ENCODE results near the gene ATP2C1. TPM values are rescaled to one million over a fixed set of nuclear protein-coding genes. Genes with fewer than 3 reads are reported as not detected.

The ATP2C1 gene
- total and polyA plus RNA-seq, 2 of the 13 experiments (the other 11 are each of a cell fraction or from before 2014, with no cell fraction given), result 32.4 to 37.6 TPM

- TF ChIP-seq KDM5B (CRISPR knock-in tag; IDR thresholded peaks at IDR 0.05; ENCODE audit: borderline replicate concordance), result peak; percentile 65; the same call in 1 of the 2 replicates
- TF ChIP-seq ZKSCAN5 (CRISPR knock-in tag; IDR thresholded peaks at IDR 0.05), result no peak
- TF ChIP-seq ZBTB7B (CRISPR knock-in tag; IDR thresholded peaks at IDR 0.05), result no peak
- no peak for TF ChIP-seq FOXO4 (CRISPR knock-in tag; conservative IDR thresholded peaks at IDR 0.05)
- no peak for TF ChIP-seq ATF5 (CRISPR knock-in tag; IDR thresholded peaks at IDR 0.05; ENCODE audit: low read depth)
- peak; percentile 47; the same call in 1 of the 2 replicates for TF ChIP-seq TARDBP (CRISPR knock-in tag; IDR thresholded peaks at IDR 0.05)
- TF ChIP-seq ZNF124 (CRISPR knock-in tag; IDR thresholded peaks at IDR 0.05), result 0 out of 2 replicates have a peak, but pooled peaks have one; percentile 36
- no peak for TF ChIP-seq ATAD3A (CRISPR knock-in tag; IDR thresholded peaks at IDR 0.05)
- TF ChIP-seq BORCS8-MEF2B (CRISPR knock-in tag; IDR thresholded peaks at IDR 0.05), result peak; percentile 77
- peak; percentile 64; the same call in 1 of the 2 replicates for TF ChIP-seq BCL3 (CRISPR knock-in tag; IDR thresholded peaks at IDR 0.05)
- TF ChIP-seq ZNF12 (CRISPR knock-in tag; IDR thresholded peaks at IDR 0.05), result no peak
- no peak for TF ChIP-seq MED8 (CRISPR knock-in tag; IDR thresholded peaks at IDR 0.05; ENCODE audit: insufficient replicate concordance)
- 0 out of 2 replicates have a peak, but pooled peaks have one; percentile 42 for TF ChIP-seq ZNF292 (CRISPR knock-in tag; IDR thresholded peaks at IDR 0.05; ENCODE audit: borderline replicate concordance, low read depth)
- 0 out of 2 replicates have a peak, but pooled peaks have one; percentile 17 for TF ChIP-seq ISL2 (CRISPR knock-in tag; IDR thresholded peaks at IDR 0.05)
- TF ChIP-seq ZNF530 (CRISPR knock-in tag; IDR thresholded peaks at IDR 0.05; ENCODE audit: low read depth), result no peak
- TF ChIP-seq SOX5 (CRISPR knock-in tag; IDR thresholded peaks at IDR 0.05; ENCODE audit: borderline replicate concordance), result peak; percentile 19
- TF ChIP-seq ZNF207 (IDR thresholded peaks at IDR 0.05; ENCODE audit: borderline replicate concordance), result no peak
- no peak for TF ChIP-seq ZNF775 (CRISPR knock-in tag; IDR thresholded peaks at IDR 0.05; ENCODE audit: borderline replicate concordance)
- peak; percentile 75 for TF ChIP-seq CBFB (CRISPR knock-in tag; IDR thresholded peaks at IDR 0.05)
- 0 out of 2 replicates have a peak, but pooled peaks have one; percentile 3 for TF ChIP-seq CEBPG (CRISPR knock-in tag; IDR thresholded peaks at IDR 0.05)
- TF ChIP-seq ZNF276 (CRISPR knock-in tag; IDR thresholded peaks at IDR 0.05; ENCODE audit: low read depth), result peak; percentile 92; the same call in 1 of the 2 replicates
- TF ChIP-seq SUZ12 (IDR thresholded peaks at IDR 0.05; ENCODE audit: low read depth, low read length), result peak; percentile 52
- peak; percentile 67; the same call in 1 of the 2 replicates for TF ChIP-seq REXO4 (CRISPR knock-in tag; IDR thresholded peaks at IDR 0.05; ENCODE audit: borderline replicate concordance)
- peak; percentile 89 for TF ChIP-seq ZFY (CRISPR knock-in tag; IDR thresholded peaks at IDR 0.05)
- peak; percentile 76; the same call in 1 of the 2 replicates for TF ChIP-seq ZNF678 (CRISPR knock-in tag; IDR thresholded peaks at IDR 0.05)
Measured at GRCh38 chr3:131026321-131027151, 132.7 kb downstream of the ATP2C1 start, which contains the start of the genes ASTE1 and NEK11 (continued).

All from HepG2 (cell line).